GM18868 (cell line): Measurements from ENCODE around the gene USP17L27.
"Not testable (repeated sequence)": the region's sequence is repeated elsewhere in the genome, so short reads cannot be mapped to it uniquely, and the experiment has no call there.

Experiments
- ATAC-seq: cut with Tn5 transposase; IDR thresholded peaks from one replicate; pipeline ENCODE4 v1.9.1; 2021; ENCODE audit warnings: mild to moderate bottlenecking, moderate library complexity; ENCODE audit not compliant: unreplicated experiment

The USP17L27 gene

GRCh38 chr4:9343848-9344247 is at the start of gene USP17L27:
USP17L27 (plus strand) TSS chr4:9344148; CDS start chr4:9344148, 0 bp downstream.
- ATAC-seq, result not testable (repeated sequence)

GRCh38 chr4:9324191-9324590 is 19.8 kb upstream of the USP17L27 start:
- not testable (repeated sequence) for ATAC-seq

- not testable (repeated sequence) for ATAC-seq
These were observed 19.1 kb upstream of the USP17L27 start, which contains the start of gene USP17L24 for GRCh38 chr4:9324865-9325264. USP17L24 (plus strand) TSS chr4:9325165; CDS start chr4:9325165, 0 bp downstream.

- ATAC-seq, result not testable (repeated sequence)
These were observed 14.3 kb upstream of the USP17L27 start, which contains the start of gene USP17L25 for GRCh38 chr4:9329611-9330010. USP17L25 (plus strand) TSS chr4:9329911; CDS start chr4:9329911, 0 bp downstream.

- ATAC-seq, result not testable (repeated sequence)
These were observed 9.6 kb upstream of the USP17L27 start, which contains the start of gene USP17L26 for GRCh38 chr4:9334358-9334757. USP17L26 (plus strand) TSS chr4:9334658; CDS start chr4:9334658, 0 bp downstream.

- not testable (repeated sequence) for ATAC-seq
These were observed 4.8 kb upstream of the USP17L27 start, which contains the start of gene USP17L5 for GRCh38 chr4:9339103-9339502. USP17L5 (plus strand) TSS chr4:9339403; CDS start chr4:9339403, 0 bp downstream.

GRCh38 chr4:9348593-9348992 is 4.6 kb downstream of the USP17L27 start, which contains the start of gene USP17L28:
USP17L28 (plus strand) TSS chr4:9348893; CDS start chr4:9348893, 0 bp downstream.
- not testable (repeated sequence) for ATAC-seq

- ATAC-seq, result not testable (repeated sequence)
These were observed 6.9 kb downstream of the USP17L27 start for GRCh38 chr4:9350866-9351265.

- ATAC-seq, result not testable (repeated sequence)
These were observed 9.4 kb downstream of the USP17L27 start, which contains the start of gene USP17L29 for GRCh38 chr4:9353338-9353737. USP17L29 (plus strand) TSS chr4:9353638; CDS start chr4:9353638, 0 bp downstream.

- not testable (repeated sequence) for ATAC-seq
These were observed 18.9 kb downstream of the USP17L27 start, which contains the start of gene USP17L30 for GRCh38 chr4:9362829-9363228. USP17L30 (plus strand) TSS chr4:9363129; CDS start chr4:9363129, 0 bp downstream.

- not testable (repeated sequence) for ATAC-seq
These were observed 35.9 kb downstream of the USP17L27 start for GRCh38 chr4:9379881-9380280.

GRCh38 chr4:9381012-9381534 is 37.1 kb downstream of the USP17L27 start:
- ATAC-seq, result not testable (repeated sequence)

- no peak for ATAC-seq
These were observed 40.2 kb downstream of the USP17L27 start for GRCh38 chr4:9384126-9384525.

GRCh38 chr4:9389001-9389400 is 45.1 kb downstream of the USP17L27 start:
- not testable (repeated sequence) for ATAC-seq
